GM19099 (cell line): ENCODE data around the gene RIPK3.

Experiments
- POLR2A ChIP-seq: IDR thresholded peaks from 3 replicates; pipeline ENCODE4 v1.6.1; 2011; ENCODE audit warnings: low read depth; ENCODE audit not compliant: insufficient read length; ENCODE audit errors: extremely low read depth

Gene RIPK3

GRCh38 chr14:24339284-24340151, at the start of gene RIPK3:
Gene RIPK3, minus strand, starts transcription at chr14:24339991. Its CDS starts 165 bp downstream, at chr14:24339826.
- peak; percentile 63 for TF ChIP-seq POLR2A

- no peak for TF ChIP-seq POLR2A
These were observed 49.5 kb upstream of the RIPK3 start for GRCh38 chr14:24389226-24389848.

- no peak for TF ChIP-seq POLR2A
These were observed 48.8 kb upstream of the RIPK3 start for GRCh38 chr14:24388474-24389179.

- TF ChIP-seq POLR2A, result no peak
These were observed 47.2 kb upstream of the RIPK3 start for GRCh38 chr14:24387009-24387345.

- TF ChIP-seq POLR2A, result no peak
These were observed 45.7 kb upstream of the RIPK3 start for GRCh38 chr14:24385524-24385923.

GRCh38 chr14:24384169-24384568, 44.4 kb upstream of the RIPK3 start:
- no peak for TF ChIP-seq POLR2A

- TF ChIP-seq POLR2A, result no peak
These were observed 42.2 kb upstream of the RIPK3 start for GRCh38 chr14:24382064-24382371.

GRCh38 chr14:24381363-24382063, 41.7 kb upstream of the RIPK3 start:
- TF ChIP-seq POLR2A, result no peak

GRCh38 chr14:24379907-24380730, 40.3 kb upstream of the RIPK3 start:
- no peak for TF ChIP-seq POLR2A

GRCh38 chr14:24378981-24379906, 39.5 kb upstream of the RIPK3 start:
- TF ChIP-seq POLR2A, result no peak

GRCh38 chr14:24378327-24378726, 38.5 kb upstream of the RIPK3 start:
- no peak for TF ChIP-seq POLR2A

GRCh38 chr14:24377657-24378056, 37.9 kb upstream of the RIPK3 start:
- no peak for TF ChIP-seq POLR2A

GRCh38 chr14:24377126-24377525, 37.3 kb upstream of the RIPK3 start:
- TF ChIP-seq POLR2A, result no peak
